Right ventricle myocardium inferior (tissue), 1 donor: Measurements from ENCODE around the gene OPCML. TPM values are rescaled to one million over a fixed set of nuclear protein-coding genes. Genes with fewer than 3 reads are reported as not detected.
"Not testable (repeated sequence)": the region's sequence is repeated elsewhere in the genome, so short reads cannot be mapped to it uniquely, and the experiment has no call there.

ENCODE experiments used
- ATAC-seq: fragments of 200-7000 bp; cut with Tn5 transposase; one replicate; pipeline ENCODE4 v1.9.1; 2020; ENCODE audit warnings: mild to moderate bottlenecking, moderate library complexity
- DNase-seq: peaks from one replicate; pipeline ENCODE4 v3.0.0; 2021; ENCODE audit errors: missing footprints
- intact Hi-C: fragments of 100-400 bp; cut with DNase I; formaldehyde crosslinking; loops from one replicate; pipeline ENCODE4 v1.11.0; 2022
- total RNA-seq: library from RNA; stranded (reverse); fragmentation: NEBNext Ultra II Directional; extraction: Animal tissue kit (Norgen Biotek cat#: 25700); gene quantifications from one replicate; pipeline ENCODE4 v1.2.1, GENCODE V29; 2021
- donor health status: DM: no; HTN: yes; CAD: no; lungs with severe emphysema.

The OPCML gene
- total RNA-seq, 1 donor from 2014 or later = 0.05 TPM

DNA sequence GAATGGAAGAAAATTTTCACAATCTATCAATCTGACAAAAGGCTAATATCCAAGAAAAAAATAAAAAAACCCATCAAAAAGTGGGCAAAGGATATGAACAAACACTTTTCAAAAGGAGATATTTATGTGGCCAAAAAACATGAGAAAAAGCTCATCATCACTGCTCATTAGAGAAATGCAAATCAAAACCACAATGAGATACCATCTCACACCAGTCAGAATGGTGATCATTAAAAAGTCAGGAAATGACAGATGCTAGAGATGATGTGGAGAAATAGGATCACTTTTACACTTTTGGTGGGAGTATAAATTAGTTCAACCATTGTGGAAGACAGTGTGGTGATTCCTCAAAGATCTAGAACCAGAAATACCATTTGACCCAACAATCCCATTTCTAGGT is 1162.2 kb downstream of the OPCML start:
- intact Hi-C loops, ATAC-seq, DNase-seq: not testable (repeated sequence)

DNA sequence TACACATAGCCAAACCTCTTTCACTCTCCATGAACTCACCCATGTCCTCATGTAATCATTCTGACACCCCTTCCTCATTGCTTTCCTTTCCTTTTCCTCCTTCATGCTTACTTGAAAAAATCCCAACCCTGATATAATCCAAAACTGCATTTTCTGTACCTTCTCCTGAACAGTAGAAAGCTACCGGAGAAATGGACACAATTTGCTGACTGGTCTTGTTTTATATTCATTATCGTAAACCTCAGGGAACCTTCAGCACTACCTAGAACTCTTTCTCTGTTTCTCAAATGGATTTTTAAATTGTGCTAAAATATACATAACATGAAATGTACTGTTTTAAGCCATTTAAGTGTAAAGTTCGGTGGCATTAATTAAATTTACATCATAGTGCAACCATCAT is 1165.0 kb downstream of the OPCML start:
- DNase-seq (no peak), ATAC-seq (no peak)
- intact Hi-C loops = no loop called here

DNA sequence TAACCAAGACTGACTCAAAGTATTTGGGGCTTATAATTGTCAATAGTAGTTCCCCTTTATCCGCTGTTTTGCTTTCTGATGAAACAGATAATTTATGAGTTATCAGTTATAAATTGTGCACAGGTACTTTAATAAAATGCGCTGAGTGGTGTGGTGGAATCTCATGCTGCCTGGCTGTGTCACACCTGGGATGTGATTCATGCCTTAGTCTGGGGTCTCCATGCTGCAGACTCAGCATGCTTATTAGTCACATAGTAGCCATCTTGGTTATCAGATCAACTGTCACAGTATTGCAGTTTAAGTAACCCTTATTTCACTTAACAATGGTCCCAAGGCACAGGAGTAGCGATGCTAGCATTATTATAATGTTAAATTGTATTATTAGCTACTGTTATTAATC is 1166.7 kb downstream of the OPCML start:
- ATAC-seq (no peak), DNase-seq (no peak)
- intact Hi-C loops = no loop called here
